Karpas-422 (cell line): ENCODE measurements around the gene C7. TPM values are rescaled to one million over a fixed set of nuclear protein-coding genes. Genes with fewer than 3 reads are reported as not detected.
A peak's percentile ranks its signal among the peaks of the same experiment; 100 is the strongest.
"Not testable (repeated sequence)": the region's sequence is repeated elsewhere in the genome, so short reads cannot be mapped to it uniquely, and the experiment has no call there.

ENCODE experiments used
- DNase-seq: peaks from one replicate; pipeline ENCODE4 v3.0.0-alpha.2; 2015
- H2AFZ ChIP-seq: fragments of 200-600 bp; sonication (generic); 2 replicates; pipeline ENCODE4 v1.6.1; 2014; ENCODE audit warnings: antibody characterized with exemption, low read length, mixed read lengths
- H3K27ac ChIP-seq: fragments of 200-600 bp; sonication (generic); 2 replicates; pipeline ENCODE4 v1.5.1; 2014; ENCODE audit warnings: mild to moderate bottlenecking, low read length, moderate library complexity
- H3K27me3 ChIP-seq: fragments of 200-600 bp; sonication (generic); 2 replicates; pipeline ENCODE4 v1.6.1; 2014; ENCODE audit warnings: low read length, mixed read lengths
- H3K36me3 ChIP-seq: fragments of 200-600 bp; sonication (generic); 2 replicates; pipeline ENCODE4 v1.6.1; 2014; ENCODE audit warnings: low read length, mixed read lengths; ENCODE audit not compliant: insufficient read depth
- H3K4me1 ChIP-seq: fragments of 200-600 bp; sonication (generic); 2 replicates; pipeline ENCODE4 v1.6.1; 2014; ENCODE audit warnings: mild to moderate bottlenecking, low read length, mixed read lengths
- H3K4me2 ChIP-seq: fragments of 200-600 bp; sonication (generic); 2 replicates; pipeline ENCODE4 v1.6.1; 2014; ENCODE audit warnings: low read length, low read depth, mild to moderate bottlenecking; ENCODE audit not compliant: poor library complexity, severe bottlenecking
- H3K4me3 ChIP-seq: fragments of 200-600 bp; sonication (generic); 2 replicates; pipeline ENCODE4 v1.5.1; 2014; ENCODE audit warnings: mild to moderate bottlenecking, antibody characterized with exemption, low read length, mixed read lengths
- H3K79me2 ChIP-seq: fragments of 200-600 bp; sonication (generic); 2 replicates; pipeline ENCODE4 v1.6.1; 2014; ENCODE audit warnings: mild to moderate bottlenecking, low read length, mixed read lengths
- H3K9ac ChIP-seq: fragments of 200-600 bp; sonication (generic); 2 replicates; pipeline ENCODE4 v1.6.0; 2014; ENCODE audit warnings: low read length
- H3K9me2 ChIP-seq: fragments of 200-600 bp; sonication (generic), shearing (Covaris generic); replicated peaks from 2 replicates; pipeline ENCODE4 v1.6.0; 2014; ENCODE audit warnings: mild to moderate bottlenecking, low read length, moderate library complexity; ENCODE audit not compliant: insufficient read depth
- H3K9me3 ChIP-seq: fragments of 300-700, 200-600 bp; sonication (generic); 2 replicates; pipeline ENCODE4 v1.6.1; 2014; ENCODE audit warnings: low read length, mixed read lengths
- H4K20me1 ChIP-seq: fragments of 200-600 bp; sonication (generic); 2 replicates; pipeline ENCODE4 v1.6.1; 2014; ENCODE audit warnings: mild to moderate bottlenecking, antibody characterized with exemption, low read length, low read depth; ENCODE audit not compliant: insufficient read depth
- total RNA-seq: library from RNA; depleted of rRNA; stranded (reverse); fragments of >200 nt; shearing (Covaris generic); gene quantifications from 2 replicates; pipeline ENCODE4 v1.2.3, GENCODE V29; 2014; ENCODE audit warnings: low replicate concordance; rRNA removed

The C7 gene
- not detected in 2 replicates for total RNA-seq

DNA sequence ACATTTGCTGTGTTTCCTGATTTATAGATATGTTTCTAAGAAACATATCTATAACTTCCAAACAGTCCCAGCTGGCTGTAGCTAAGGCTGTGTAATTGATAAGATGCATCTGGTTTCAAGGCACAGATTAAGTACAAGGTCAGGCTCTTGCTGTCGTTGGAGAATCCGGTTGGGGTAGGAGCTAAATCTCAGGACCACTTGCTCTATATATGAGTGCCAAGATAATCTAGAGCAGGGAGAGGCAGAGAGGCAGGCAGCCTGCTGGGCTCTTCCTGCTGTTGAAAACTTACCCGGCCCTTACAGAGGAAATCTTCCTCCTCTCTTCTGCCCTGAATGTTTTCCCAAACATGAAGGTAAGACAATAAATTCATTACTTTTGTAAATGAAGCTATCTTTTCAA lies at the start of gene C7:
Gene C7 (plus strand): TSS at position 234 of the 400 bp plus-strand sequence. CDS start 114 bp downstream, at position 348.
- H3K9me3 ChIP-seq: no peaks in the 10 kb centered on the region
- H3K27me3 ChIP-seq: no peaks in the 10 kb centered on the region
- H3K4me2 ChIP-seq: no peak within 1 kb of the TSS
- H3K4me1 ChIP-seq: no peaks in the 10 kb centered on the region
- DNase-seq: no peak
- H3K36me3 ChIP-seq: no peaks in the 10 kb centered on the region
- no peak within 1 kb of the TSS for H2AFZ ChIP-seq
- H3K27ac ChIP-seq: no peak within 1 kb of the TSS
- no peaks in the 10 kb centered on the region for H3K79me2 ChIP-seq
- no peak within 1 kb of the TSS for H3K9ac ChIP-seq
- H3K9me2 ChIP-seq: no peaks in the 10 kb centered on the region
- H3K4me3 ChIP-seq: no peak within 1 kb of the TSS
- no peaks in the 10 kb centered on the region for H4K20me1 ChIP-seq

DNA sequence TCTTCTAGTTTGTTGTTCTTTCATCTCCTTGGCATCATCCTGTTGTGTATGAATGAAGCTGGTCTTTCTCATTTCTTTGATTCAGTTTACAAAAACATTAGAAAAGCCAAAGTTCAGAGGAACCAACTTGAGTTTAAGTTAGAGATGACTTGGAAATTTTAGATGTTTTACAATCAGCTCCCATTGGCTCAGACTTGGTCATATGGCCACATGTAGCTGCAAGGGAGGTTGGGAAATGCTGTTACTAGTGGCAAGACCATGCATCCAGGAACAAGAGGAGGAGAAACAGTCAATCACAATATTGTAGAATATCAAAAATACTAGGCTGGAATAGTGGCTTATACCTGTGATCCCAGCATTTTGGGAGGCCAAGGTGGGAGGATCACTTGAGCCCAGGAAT lies 48.6 kb upstream of the C7 start:
- H3K27ac ChIP-seq: no peak overlapping the region
- no peaks in the 10 kb centered on the region for H3K9me3 ChIP-seq
- DNase-seq: no peak
- H3K9me2 ChIP-seq: no peaks in the 10 kb centered on the region
- no peak overlapping the region for H3K4me2 ChIP-seq
- H3K79me2 ChIP-seq: no peaks in the 10 kb centered on the region
- no peaks in the 10 kb centered on the region for H3K36me3 ChIP-seq
- no peaks in the 10 kb centered on the region for H4K20me1 ChIP-seq
- no peaks in the 10 kb centered on the region for H3K27me3 ChIP-seq
- no peak overlapping the region for H2AFZ ChIP-seq
- no peak overlapping the region for H3K4me3 ChIP-seq
- no peak overlapping the region for H3K9ac ChIP-seq
- no peaks in the 10 kb centered on the region for H3K4me1 ChIP-seq

DNA sequence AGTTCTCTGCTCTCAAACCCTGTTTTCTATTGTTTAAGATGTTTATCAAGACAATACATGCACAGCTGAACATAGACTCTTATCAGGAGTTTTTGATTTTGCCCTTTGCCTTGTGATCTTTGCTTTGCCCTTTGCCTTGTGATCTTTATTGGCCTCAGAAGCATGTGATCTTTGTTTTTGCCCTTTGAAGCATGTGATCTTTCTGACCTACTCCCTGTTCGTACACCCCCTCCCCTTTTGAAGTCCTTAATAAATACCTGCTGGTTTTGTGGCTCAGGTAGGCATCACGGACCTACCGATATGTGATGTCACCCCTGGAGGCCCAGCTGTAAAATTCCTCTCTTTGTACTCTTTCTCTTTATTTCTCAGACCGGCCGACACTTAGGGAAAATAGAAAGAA lies 44.3 kb upstream of the C7 start:
- not testable (repeated sequence) for H3K9me3 ChIP-seq, H3K36me3 ChIP-seq, H3K9ac ChIP-seq, H4K20me1 ChIP-seq, DNase-seq, H3K4me1 ChIP-seq, H3K79me2 ChIP-seq, H3K27ac ChIP-seq, H3K27me3 ChIP-seq, H3K4me2 ChIP-seq, H3K9me2 ChIP-seq, H2AFZ ChIP-seq, H3K4me3 ChIP-seq

DNA sequence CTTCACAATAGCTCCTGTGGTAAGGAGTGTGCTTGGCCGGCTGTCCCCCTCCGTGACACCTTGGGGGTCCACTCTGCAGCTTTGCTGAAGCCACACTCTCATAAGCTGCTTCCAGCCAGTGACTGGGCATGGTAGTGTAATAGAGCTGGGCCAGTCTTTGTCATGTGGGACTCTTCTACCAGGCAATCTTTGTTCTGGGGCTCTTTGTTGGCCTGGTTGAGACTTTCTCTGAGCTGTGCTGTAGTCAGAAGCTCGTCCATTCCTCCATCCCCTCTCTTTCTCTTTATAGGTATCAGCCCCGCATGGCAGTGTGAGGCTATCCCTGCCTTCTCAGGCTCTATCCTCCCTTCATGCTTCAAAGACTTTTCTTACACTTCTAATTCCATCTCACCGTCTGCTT lies 42.5 kb upstream of the C7 start:
- no peak overlapping the region for H3K4me2 ChIP-seq
- H3K9me2 ChIP-seq: no peaks in the 10 kb centered on the region
- H3K79me2 ChIP-seq: no peaks in the 10 kb centered on the region
- DNase-seq: no peak
- H3K4me3 ChIP-seq: no peak overlapping the region
- H3K27me3 ChIP-seq: no peaks in the 10 kb centered on the region
- H3K4me1 ChIP-seq: peaks cover 4% of the 10 kb centered on the region; the same call in 1 of the 2 replicates
- no peak overlapping the region for H2AFZ ChIP-seq
- H3K9ac ChIP-seq: no peak overlapping the region
- no peak overlapping the region for H3K27ac ChIP-seq
- H4K20me1 ChIP-seq: no peaks in the 10 kb centered on the region
- no peaks in the 10 kb centered on the region for H3K36me3 ChIP-seq
- H3K9me3 ChIP-seq: no peaks in the 10 kb centered on the region

DNA sequence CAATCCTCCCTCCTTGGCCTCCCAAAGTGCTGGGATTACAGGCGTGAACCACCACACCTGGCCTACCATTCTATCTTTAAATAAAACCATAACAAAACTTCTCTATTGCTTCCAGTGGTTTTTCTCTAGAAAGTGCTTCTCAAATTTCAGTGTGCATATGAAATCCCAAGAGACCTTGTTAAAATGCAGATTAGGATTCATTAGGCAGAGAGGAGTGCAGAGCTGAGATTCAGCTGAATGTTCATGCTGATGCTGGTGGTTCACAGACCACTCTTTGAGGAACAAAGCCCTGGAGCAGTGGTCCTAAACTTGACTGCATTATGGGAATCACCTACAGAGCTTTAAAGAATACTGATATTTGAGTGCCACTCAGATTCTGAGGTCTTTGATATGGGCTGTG lies 39.9 kb upstream of the C7 start:
- H3K27me3 ChIP-seq: no peaks in the 10 kb centered on the region
- H3K27ac ChIP-seq: no peak overlapping the region
- no peak overlapping the region for H3K4me3 ChIP-seq
- no peaks in the 10 kb centered on the region for H3K79me2 ChIP-seq
- peak; percentile 48 for DNase-seq
- no peaks in the 10 kb centered on the region for H3K9me2 ChIP-seq
- no peak overlapping the region for H3K4me2 ChIP-seq
- H3K9me3 ChIP-seq: no peaks in the 10 kb centered on the region
- no peaks in the 10 kb centered on the region for H4K20me1 ChIP-seq
- no peak overlapping the region for H3K9ac ChIP-seq
- H2AFZ ChIP-seq: no peak overlapping the region
- H3K36me3 ChIP-seq: no peaks in the 10 kb centered on the region
- H3K4me1 ChIP-seq: peaks cover 4% of the 10 kb centered on the region; the same call in 1 of the 2 replicates

DNA sequence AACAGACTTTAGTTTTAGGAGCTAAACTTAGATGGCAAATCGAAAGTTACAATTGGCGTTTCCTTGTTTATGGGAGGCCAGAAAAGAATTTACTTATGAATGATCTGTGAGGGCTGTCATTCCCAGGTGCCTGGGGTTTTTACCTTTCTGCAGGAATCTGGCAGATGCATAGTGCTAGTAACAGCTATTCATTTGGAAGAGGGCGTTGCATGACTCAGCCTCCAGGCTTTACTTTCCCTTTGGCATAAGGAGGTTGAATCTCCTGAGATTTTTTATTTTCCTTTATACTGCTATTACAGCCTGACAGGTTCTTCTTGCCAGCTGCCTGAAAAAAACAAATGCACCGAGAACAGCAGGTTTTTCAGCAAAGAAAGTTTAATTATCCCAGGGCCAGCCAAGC lies 38.1 kb upstream of the C7 start:
- no peaks in the 10 kb centered on the region for H4K20me1 ChIP-seq
- H3K4me2 ChIP-seq: no peak overlapping the region
- DNase-seq: no peak
- no peaks in the 10 kb centered on the region for H3K27me3 ChIP-seq
- H3K4me3 ChIP-seq: no peak overlapping the region
- no peaks in the 10 kb centered on the region for H3K36me3 ChIP-seq
- no peaks in the 10 kb centered on the region for H3K9me3 ChIP-seq
- H2AFZ ChIP-seq: no peak overlapping the region
- no peaks in the 10 kb centered on the region for H3K79me2 ChIP-seq
- no peak overlapping the region for H3K27ac ChIP-seq
- peaks cover 4% of the 10 kb centered on the region; the same call in 1 of the 2 replicates for H3K4me1 ChIP-seq
- no peak overlapping the region for H3K9ac ChIP-seq
- no peaks in the 10 kb centered on the region for H3K9me2 ChIP-seq

DNA sequence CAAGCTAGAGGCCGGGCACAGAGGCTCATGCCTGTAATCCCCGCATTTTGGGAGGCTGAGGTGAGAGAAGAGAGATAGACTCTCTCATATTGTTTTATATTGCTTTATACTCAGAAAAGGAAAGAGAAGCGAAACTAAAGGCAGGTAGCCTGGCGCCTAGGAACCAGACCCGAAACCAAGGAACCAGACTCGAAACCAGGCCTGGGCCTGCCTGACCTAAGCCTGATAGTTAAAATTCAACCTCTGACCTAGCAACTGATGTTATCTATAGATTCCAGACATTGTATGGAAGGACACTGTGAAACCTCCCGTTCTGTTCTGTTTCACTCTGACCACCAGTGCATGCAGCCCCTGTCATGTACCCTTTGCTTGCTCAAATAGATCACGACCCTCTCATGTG lies 37.0 kb upstream of the C7 start:
- not testable (repeated sequence) for H2AFZ ChIP-seq, H3K9me3 ChIP-seq, H3K4me3 ChIP-seq, H3K27ac ChIP-seq, H3K79me2 ChIP-seq, H4K20me1 ChIP-seq, H3K27me3 ChIP-seq, DNase-seq, H3K4me1 ChIP-seq, H3K36me3 ChIP-seq, H3K4me2 ChIP-seq, H3K9ac ChIP-seq, H3K9me2 ChIP-seq

DNA sequence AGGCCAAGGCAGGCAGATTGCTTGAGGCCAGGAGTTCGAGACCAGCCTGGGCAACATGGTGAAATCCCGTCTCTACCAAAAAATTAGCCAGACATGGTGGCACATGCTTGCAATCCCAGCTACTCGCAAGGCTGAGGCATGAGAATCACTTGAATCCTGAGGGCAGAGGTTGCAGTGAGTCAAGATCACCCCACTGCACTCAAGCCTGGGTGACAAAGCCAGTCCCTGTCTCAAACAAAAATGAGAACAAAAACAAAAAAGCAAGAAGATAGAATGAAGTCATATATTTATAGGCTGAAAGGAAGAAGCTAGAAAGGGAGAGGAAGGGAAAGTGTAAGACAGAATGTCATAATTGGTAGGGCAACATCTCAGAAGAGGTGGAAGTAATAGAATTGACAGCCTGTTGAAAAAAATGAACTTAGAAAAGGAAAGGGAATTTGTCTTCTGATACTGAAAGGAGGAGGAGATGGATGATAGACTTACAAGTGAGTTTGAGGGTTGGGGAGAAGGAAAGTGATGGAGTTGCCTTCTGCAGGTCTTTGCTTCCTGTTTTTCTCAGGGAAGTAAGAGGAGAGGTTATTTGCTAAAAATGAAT lies 35.9 kb upstream of the C7 start:
- H3K9me2 ChIP-seq: no peaks in the 10 kb centered on the region
- no peak overlapping the region for H3K4me2 ChIP-seq
- H3K4me3 ChIP-seq: no peak overlapping the region
- no peaks in the 10 kb centered on the region for H3K36me3 ChIP-seq
- no peak for DNase-seq
- H3K27ac ChIP-seq: no peak overlapping the region
- H4K20me1 ChIP-seq: no peaks in the 10 kb centered on the region
- no peak overlapping the region for H2AFZ ChIP-seq
- no peak overlapping the region for H3K9ac ChIP-seq
- H3K79me2 ChIP-seq: no peaks in the 10 kb centered on the region
- no peaks in the 10 kb centered on the region for H3K27me3 ChIP-seq
- no peaks in the 10 kb centered on the region for H3K9me3 ChIP-seq
- H3K4me1 ChIP-seq: peaks cover 4% of the 10 kb centered on the region; the same call in 1 of the 2 replicates

DNA sequence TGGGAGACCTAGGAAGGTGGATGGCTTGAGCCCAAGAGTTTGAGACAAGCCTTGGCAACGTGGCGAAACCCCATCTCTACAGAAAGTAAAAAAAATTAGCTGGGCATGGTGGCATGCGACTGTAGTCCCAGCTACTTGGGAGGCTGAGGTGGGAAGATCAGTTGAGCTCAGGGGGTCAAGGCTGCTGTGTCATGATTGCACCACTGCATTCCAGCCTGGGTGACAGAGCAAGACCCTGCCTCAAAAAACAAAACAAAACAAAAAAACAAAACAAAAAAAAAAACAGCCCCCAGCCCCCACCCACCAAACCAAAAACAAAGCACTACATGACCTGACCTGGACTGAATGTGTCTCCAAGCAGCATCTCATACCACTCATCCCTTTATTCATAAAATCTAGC lies 33.3 kb upstream of the C7 start:
- Histone ChIP-seq H3K4me2 (no peak overlapping the region), H3K9ac (no peak overlapping the region), H3K27me3 (no peaks in the 10 kb centered on the region), H3K4me1 (no peaks in the 10 kb centered on the region), H3K9me3 (no peaks in the 10 kb centered on the region), H4K20me1 (no peaks in the 10 kb centered on the region), H3K27ac (no peak overlapping the region), H3K79me2 (no peaks in the 10 kb centered on the region), H2AFZ (no peak overlapping the region), H3K9me2 (no peaks in the 10 kb centered on the region), H3K36me3 (no peaks in the 10 kb centered on the region), H3K4me3 (no peak overlapping the region)
- DNase-seq: no peak
